ENCODE measurements around the gene ZNF33A. TPM values are rescaled to one million over a fixed set of nuclear protein-coding genes. Genes with fewer than 3 reads are reported as not detected.

ZNF33A gene
- total and polyA plus RNA-seq, 2 donors (not counting 3 experiments of a cell fraction or from before 2014, with no cell fraction given) = 4.6 to 13.2 TPM

DNA sequence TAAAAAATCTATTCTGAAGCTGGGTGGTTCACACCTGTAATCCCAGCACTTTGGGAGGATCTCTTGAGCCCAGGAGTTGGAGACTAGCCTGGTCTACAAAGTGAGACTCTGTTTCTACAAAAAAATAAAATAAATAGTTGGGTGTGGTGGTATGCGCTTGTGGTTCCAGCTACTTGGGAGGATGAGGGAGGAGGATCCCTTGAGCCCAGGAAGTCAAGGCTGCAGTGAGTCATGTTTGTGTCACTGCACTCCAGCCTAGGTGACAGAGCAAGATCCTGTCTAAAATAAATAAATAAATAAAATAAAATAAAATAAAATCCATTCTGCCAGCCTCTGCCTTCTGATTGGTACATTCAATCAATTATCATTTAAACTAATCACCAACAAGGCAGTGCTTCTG lies 17.5 kb downstream of the ZNF33A start:
- Histone ChIP-seq H3K9ac (replicated peaks; ENCODE audit: extremely low read depth, insufficient read depth, low read length) (no peak overlapping the region), H3K4me1 (ENCODE audit: control insufficient read depth, extremely low read depth, insufficient read depth, low read length) (no peaks in the 10 kb centered on the region), H3K27ac (ENCODE audit: insufficient read depth, low read depth, low read length) (no peak overlapping the region), H3K4me2 (ENCODE audit: insufficient read depth, low read length) (no peak overlapping the region), H3K27me3 (ENCODE audit: control insufficient read depth in 2 of 2, insufficient read depth in 2 of 2, low read length in 2 of 2) (no peaks in the 10 kb centered on the region), H3K79me2 (ENCODE audit: control insufficient read depth, insufficient read depth, low read length) (no peaks in the 10 kb centered on the region), H3K9me3 (replicated peaks; ENCODE audit: control insufficient read depth, insufficient read depth, low read length) (no peaks in the 10 kb centered on the region), H2AFZ (ENCODE audit: low read depth, low read length) (no peak overlapping the region), H3K36me3 (ENCODE audit: control insufficient read depth in 2 of 2, extremely low read depth in 1 of 2, insufficient read depth in 2 of 2, low read length in 2 of 2) (peaks cover 0 to 4% of the 10 kb centered on the region in 2 experiments), H4K20me1 (replicated peaks; ENCODE audit: control insufficient read depth, extremely low read depth, insufficient read depth, low read length) (no peaks in the 10 kb centered on the region), H3K4me3 (replicated peaks in 1 of 3; ENCODE audit: insufficient read depth in 1 of 3, low read depth in 1 of 3, low read length in 3 of 3) (no peak overlapping the region), H3K9me1 (replicated peaks; ENCODE audit: control insufficient read depth, extremely low read depth, insufficient read depth, low read length) (no peaks in the 10 kb centered on the region)
- dilution Hi-C loops (cut with MboI; ENCODE audit: extremely low pct_ligation_motif_present, low sequenced_read_pairs) = no loop called here
- FAIRE-seq = no peak
- ChIA-PET POLR2A (no interaction called here), CTCF (no interaction called here)
- intact Hi-C loops (cut with micrococcal nuclease) = no loop called here
- no peak for DNase-seq (ENCODE audit: low read depth, low spot score)
- TF ChIP-seq, protein P1, sequence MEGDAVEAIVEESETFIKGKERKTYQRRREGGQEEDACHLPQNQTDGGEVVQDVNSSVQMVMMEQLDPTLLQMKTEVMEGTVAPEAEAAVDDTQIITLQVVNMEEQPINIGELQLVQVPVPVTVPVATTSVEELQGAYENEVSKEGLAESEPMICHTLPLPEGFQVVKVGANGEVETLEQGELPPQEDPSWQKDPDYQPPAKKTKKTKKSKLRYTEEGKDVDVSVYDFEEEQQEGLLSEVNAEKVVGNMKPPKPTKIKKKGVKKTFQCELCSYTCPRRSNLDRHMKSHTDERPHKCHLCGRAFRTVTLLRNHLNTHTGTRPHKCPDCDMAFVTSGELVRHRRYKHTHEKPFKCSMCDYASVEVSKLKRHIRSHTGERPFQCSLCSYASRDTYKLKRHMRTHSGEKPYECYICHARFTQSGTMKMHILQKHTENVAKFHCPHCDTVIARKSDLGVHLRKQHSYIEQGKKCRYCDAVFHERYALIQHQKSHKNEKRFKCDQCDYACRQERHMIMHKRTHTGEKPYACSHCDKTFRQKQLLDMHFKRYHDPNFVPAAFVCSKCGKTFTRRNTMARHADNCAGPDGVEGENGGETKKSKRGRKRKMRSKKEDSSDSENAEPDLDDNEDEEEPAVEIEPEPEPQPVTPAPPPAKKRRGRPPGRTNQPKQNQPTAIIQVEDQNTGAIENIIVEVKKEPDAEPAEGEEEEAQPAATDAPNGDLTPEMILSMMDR (IDR thresholded peaks at IDR 0.05; ENCODE audit: extremely low read depth in 1 of 2, insufficient read depth in 1 of 2, low read depth in 1 of 2, low read length in 2 of 2) = no peak
- no TSS peak for BruUV-seq (replicated peaks)

DNA sequence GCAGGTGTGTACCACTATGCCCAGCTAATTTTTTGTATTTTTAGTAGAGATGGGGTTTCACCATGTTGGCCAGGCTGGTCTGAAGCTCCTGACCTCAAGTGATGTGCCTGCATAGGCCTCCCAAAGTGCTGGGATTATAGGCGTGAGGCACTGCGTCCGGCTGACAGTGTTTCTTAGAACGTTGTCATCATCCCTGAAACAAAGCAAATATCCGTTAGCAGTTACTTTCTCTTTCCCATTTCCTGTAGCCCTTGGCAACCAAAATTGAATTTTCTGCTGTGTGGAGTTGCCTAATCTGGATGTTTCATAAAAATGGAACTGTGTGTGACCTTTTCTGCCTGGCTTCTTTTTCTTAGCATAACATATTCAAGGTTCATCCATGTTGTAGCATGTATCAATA lies 22.4 kb downstream of the ZNF33A start:
- intact Hi-C loops (cut with micrococcal nuclease) (no loop called here), dilution Hi-C loops (cut with MboI; ENCODE audit: extremely low pct_ligation_motif_present, low sequenced_read_pairs) (no loop called here)
- Histone ChIP-seq H3K4me2 (ENCODE audit: insufficient read depth, low read length) (no peak overlapping the region), H3K27me3 (ENCODE audit: control insufficient read depth in 2 of 2, insufficient read depth in 2 of 2, low read length in 2 of 2) (no peaks in the 10 kb centered on the region), H3K4me1 (ENCODE audit: control insufficient read depth, extremely low read depth, insufficient read depth, low read length) (no peaks in the 10 kb centered on the region), H3K9ac (replicated peaks; ENCODE audit: extremely low read depth, insufficient read depth, low read length) (no peak overlapping the region), H3K36me3 (ENCODE audit: control insufficient read depth in 2 of 2, extremely low read depth in 1 of 2, insufficient read depth in 2 of 2, low read length in 2 of 2) (peaks cover 0 to 2% of the 10 kb centered on the region in 2 experiments), H3K4me3 (replicated peaks in 1 of 3; ENCODE audit: insufficient read depth in 1 of 3, low read depth in 1 of 3, low read length in 3 of 3) (no peak overlapping the region), H3K27ac (ENCODE audit: insufficient read depth, low read depth, low read length) (no peak overlapping the region), H3K9me1 (replicated peaks; ENCODE audit: control insufficient read depth, extremely low read depth, insufficient read depth, low read length) (no peaks in the 10 kb centered on the region), H2AFZ (ENCODE audit: low read depth, low read length) (no peak overlapping the region), H3K9me3 (replicated peaks; ENCODE audit: control insufficient read depth, insufficient read depth, low read length) (no peaks in the 10 kb centered on the region), H3K79me2 (ENCODE audit: control insufficient read depth, insufficient read depth, low read length) (no peaks in the 10 kb centered on the region), H4K20me1 (replicated peaks; ENCODE audit: control insufficient read depth, extremely low read depth, insufficient read depth, low read length) (no peaks in the 10 kb centered on the region)
- no peak for FAIRE-seq
- peak; percentile 9 for DNase-seq (ENCODE audit: low read depth, low spot score)
- BruUV-seq (replicated peaks) = no TSS peak
- ChIA-PET CTCF (no interaction called here), POLR2A (no interaction called here)
- TF ChIP-seq EZH2 (IDR thresholded peaks at IDR 0.05; ENCODE audit: borderline replicate concordance, low read depth, low read length, severe bottlenecking) (no peak), MYC (IDR thresholded peaks at IDR 0.05; ENCODE audit: low read depth, low read length) (no peak), FOS (IDR thresholded peaks at IDR 0.05; ENCODE audit: borderline replicate concordance, insufficient read depth, low read length) (no peak), POLR2AphosphoS5 (IDR thresholded peaks at IDR 0.05; ENCODE audit: insufficient read depth, low read depth, low read length) (no peak), POLR2A (IDR thresholded peaks at IDR 0.05; ENCODE audit: low read depth, low read length) (no peak)
- TF ChIP-seq, protein P2, sequence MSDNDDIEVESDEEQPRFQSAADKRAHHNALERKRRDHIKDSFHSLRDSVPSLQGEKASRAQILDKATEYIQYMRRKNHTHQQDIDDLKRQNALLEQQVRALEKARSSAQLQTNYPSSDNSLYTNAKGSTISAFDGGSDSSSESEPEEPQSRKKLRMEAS (IDR thresholded peaks at IDR 0.05; ENCODE audit: insufficient read depth, insufficient read length) = no peak

Data from endothelial cell of umbilical vein (primary cell).